Transverse colon (tissue), 4 donors: ENCODE results near the gene KRTAP3-3. TPM values are rescaled to one million over a fixed set of nuclear protein-coding genes. Genes with fewer than 3 reads are reported as not detected.
"Not testable (repeated sequence)": the region's sequence is repeated elsewhere in the genome, so short reads cannot be mapped to it uniquely, and the experiment has no call there.

Source experiments
- DNase-seq: peaks from one replicate; pipeline ENCODE4 v3.0.0-alpha.2; 2019
- H3K27ac ChIP-seq, 4 donors: fragments of 200-600 bp; sonication (generic); 2 replicates each; pipeline ENCODE4 v1.5.1; 2016 to 2018; ENCODE audit warnings: inconsistent platforms in 4 of 4
- H3K27me3 ChIP-seq: fragments of 200-600 bp; sonication (generic); 2 replicates; pipeline ENCODE4 v1.5.1; 2017; ENCODE audit warnings: inconsistent platforms
- H3K36me3 ChIP-seq, 4 donors: fragments of 200-600 bp; sonication (generic); 2 replicates each; pipeline ENCODE4 v1.5.1; 2017 to 2019; ENCODE audit warnings: inconsistent platforms in 4 of 4
- H3K4me1 ChIP-seq, 4 donors: fragments of 200-600 bp; sonication (generic); 2 replicates each; pipeline ENCODE4 v1.5.1; 2017 to 2020; ENCODE audit warnings: inconsistent platforms in 4 of 4
- H3K4me3 ChIP-seq, 4 donors: fragments of 200-600 bp; sonication (generic); 1 replicate in 1 of 4; 2 replicates in 3 of 4; pipeline versions ENCODE4 v1.5.1 to v1.6.1; 2017 to 2019; ENCODE audit warnings: inconsistent platforms in 4 of 4
- H3K9me3 ChIP-seq, 2 donors: fragments of 200-600 bp; sonication (generic); 2 replicates each; pipeline ENCODE4 v1.5.1; 2017 to 2019; ENCODE audit warnings: inconsistent platforms in 2 of 2
- EP300 ChIP-seq: sonication (generic); formaldehyde crosslinking; IDR thresholded peaks from one replicate; pipeline ENCODE4 v1.6.1; 2017; ENCODE audit warnings: antibody characterized with exemption, low read depth
- POLR2A ChIP-seq: fragments of 450-650 bp; IDR thresholded peaks from one replicate; pipeline ENCODE4 v1.6.1; 2016; ENCODE audit warnings: antibody characterized with exemption, mild to moderate bottlenecking, moderate library complexity
- POLR2AphosphoS5 ChIP-seq, 3 donors: sonication (generic); formaldehyde crosslinking; IDR thresholded peaks; one replicate each; pipeline ENCODE4 v1.6.1; 2016; ENCODE audit warnings: antibody characterized with exemption in 3 of 3
- WGBS, 2 donors: methylation state at CpG; one replicate each; pipeline ENCODE4 v1.1.5; 2018; ENCODE audit warnings: low coverage in 1 of 2; 5-methylcytosine and 5-hydroxymethylcytosine counted together
- in situ Hi-C, 4 donors: fragments of 200-750 bp; cut with MboI; loops; one replicate each; pipeline versions ENCODE4 v1.15.0 to v1.15.1; 2017; ENCODE audit warnings: low sequenced_read_pairs in 3 of 4, low pct_ligation_motif_present in 1 of 4, low pct_unique_long_range_greater_than_20kb in 1 of 4
- intact Hi-C: fragments of 100-400 bp; cut with DNase I; formaldehyde crosslinking; loops from one replicate; pipeline ENCODE4 v1.15.1; 2023; ENCODE audit warnings: low total_unique reads
- total RNA-seq, 4 donors: library from RNA; depleted of rRNA; stranded (reverse); fragments of >200 nt; gene quantifications; one replicate each; pipeline ENCODE4 v1.1.0, GENCODE V29; 2016
- TF ChIP-seq, protein P1 (sequence below), 5 experiments: fragments of 200-600 bp in 3 of 5; fragments of 450-650 bp in 2 of 5; sonication (generic) in 3 of 5; IDR thresholded peaks; 1 replicate in 2 of 5; 2 replicates in 3 of 5; pipeline ENCODE4 v1.5.1; 2016 to 2017; ENCODE audit warnings: antibody characterized with exemption in 5 of 5, inconsistent platforms in 3 of 5, mild to moderate bottlenecking in 2 of 5, moderate library complexity in 1 of 5

Gene KRTAP3-3
- total RNA-seq = not detected

DNA sequence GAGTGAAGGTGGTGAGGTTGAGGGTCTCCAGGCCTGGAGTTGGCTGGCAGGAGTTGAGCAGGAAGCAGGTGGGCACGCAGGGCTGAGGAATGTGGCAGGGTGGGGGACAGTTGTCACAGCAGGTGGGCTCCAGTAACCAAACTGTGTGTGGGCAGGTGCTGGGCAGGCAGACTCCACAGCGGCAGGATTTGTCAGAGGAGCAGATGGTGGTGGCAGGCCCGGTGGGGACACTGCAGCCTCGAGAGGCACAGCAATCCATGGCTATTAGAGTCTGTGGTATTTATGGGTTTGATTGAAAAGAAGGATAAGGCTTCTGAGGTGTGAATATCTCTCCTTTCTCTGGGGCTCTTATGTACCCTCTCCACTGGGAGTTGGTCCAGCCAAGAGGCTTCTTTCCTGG is at the start of gene KRTAP3-3:
Gene KRTAP3-3, minus strand, starts transcription at position 326 of the 400 bp plus-strand sequence. Its CDS starts 67 bp downstream, at position 259.
- Histone ChIP-seq H3K27me3 (peaks cover 3% of the 10 kb centered on the region), H3K4me1 (peaks cover 0 to 4% (median 0%) of the 10 kb centered on the region in 4 donors), H3K36me3 (no peaks in the 10 kb centered on the region), H3K4me3 (no peak within 1 kb of the TSS), H3K27ac (no peak within 1 kb of the TSS), H3K9me3 (no peaks in the 10 kb centered on the region)
- in situ Hi-C loops = no loop called here
- DNase-seq = no peak
- WGBS, 2 donors = 40 to 43% methylated on average over 1 to 4 of the region's 4 CpGs
- intact Hi-C loops = no loop called here
- no peak for TF ChIP-seq EP300

DNA sequence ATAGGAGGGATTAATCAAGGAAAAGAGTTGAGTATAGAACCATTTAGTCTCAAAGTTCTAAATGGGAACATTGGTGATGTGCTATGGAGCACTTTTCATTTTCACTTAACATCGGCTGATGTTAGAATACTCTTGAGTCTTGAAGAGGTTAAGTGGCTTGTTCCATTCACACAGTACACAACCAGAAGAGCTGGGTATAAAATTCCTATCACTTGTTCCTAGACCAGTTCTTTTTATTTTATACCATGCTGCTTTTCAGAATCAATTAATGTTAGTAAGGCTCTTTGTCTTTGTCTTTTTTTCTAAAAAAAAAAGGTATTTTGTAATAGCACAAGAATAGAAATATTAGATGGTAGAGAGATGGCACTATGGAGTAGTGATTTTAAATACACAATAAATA is 49.0 kb upstream of the KRTAP3-3 start:
- no peak for DNase-seq
- TF ChIP-seq POLR2AphosphoS5 (IDR thresholded peaks at IDR 0.05) = no peak
- TF ChIP-seq, protein P1, sequence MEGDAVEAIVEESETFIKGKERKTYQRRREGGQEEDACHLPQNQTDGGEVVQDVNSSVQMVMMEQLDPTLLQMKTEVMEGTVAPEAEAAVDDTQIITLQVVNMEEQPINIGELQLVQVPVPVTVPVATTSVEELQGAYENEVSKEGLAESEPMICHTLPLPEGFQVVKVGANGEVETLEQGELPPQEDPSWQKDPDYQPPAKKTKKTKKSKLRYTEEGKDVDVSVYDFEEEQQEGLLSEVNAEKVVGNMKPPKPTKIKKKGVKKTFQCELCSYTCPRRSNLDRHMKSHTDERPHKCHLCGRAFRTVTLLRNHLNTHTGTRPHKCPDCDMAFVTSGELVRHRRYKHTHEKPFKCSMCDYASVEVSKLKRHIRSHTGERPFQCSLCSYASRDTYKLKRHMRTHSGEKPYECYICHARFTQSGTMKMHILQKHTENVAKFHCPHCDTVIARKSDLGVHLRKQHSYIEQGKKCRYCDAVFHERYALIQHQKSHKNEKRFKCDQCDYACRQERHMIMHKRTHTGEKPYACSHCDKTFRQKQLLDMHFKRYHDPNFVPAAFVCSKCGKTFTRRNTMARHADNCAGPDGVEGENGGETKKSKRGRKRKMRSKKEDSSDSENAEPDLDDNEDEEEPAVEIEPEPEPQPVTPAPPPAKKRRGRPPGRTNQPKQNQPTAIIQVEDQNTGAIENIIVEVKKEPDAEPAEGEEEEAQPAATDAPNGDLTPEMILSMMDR (IDR thresholded peaks at IDR 0.05) = no peak
- TF ChIP-seq EP300 = no peak
- TF ChIP-seq POLR2A = no peak
- in situ Hi-C loops (no loop called here), intact Hi-C loops (no loop called here)
- Histone ChIP-seq H3K27me3 (peaks cover 18% of the 10 kb centered on the region), H3K9me3 (peaks cover 0 to 3% of the 10 kb centered on the region in 2 donors), H3K27ac (no peak overlapping the region), H3K36me3 (no peaks in the 10 kb centered on the region), H3K4me1 (no peaks in the 10 kb centered on the region), H3K4me3 (no peak overlapping the region)
- 75 to 100% methylated on average over 1 of the region's 1 CpG for WGBS, 2 donors

DNA sequence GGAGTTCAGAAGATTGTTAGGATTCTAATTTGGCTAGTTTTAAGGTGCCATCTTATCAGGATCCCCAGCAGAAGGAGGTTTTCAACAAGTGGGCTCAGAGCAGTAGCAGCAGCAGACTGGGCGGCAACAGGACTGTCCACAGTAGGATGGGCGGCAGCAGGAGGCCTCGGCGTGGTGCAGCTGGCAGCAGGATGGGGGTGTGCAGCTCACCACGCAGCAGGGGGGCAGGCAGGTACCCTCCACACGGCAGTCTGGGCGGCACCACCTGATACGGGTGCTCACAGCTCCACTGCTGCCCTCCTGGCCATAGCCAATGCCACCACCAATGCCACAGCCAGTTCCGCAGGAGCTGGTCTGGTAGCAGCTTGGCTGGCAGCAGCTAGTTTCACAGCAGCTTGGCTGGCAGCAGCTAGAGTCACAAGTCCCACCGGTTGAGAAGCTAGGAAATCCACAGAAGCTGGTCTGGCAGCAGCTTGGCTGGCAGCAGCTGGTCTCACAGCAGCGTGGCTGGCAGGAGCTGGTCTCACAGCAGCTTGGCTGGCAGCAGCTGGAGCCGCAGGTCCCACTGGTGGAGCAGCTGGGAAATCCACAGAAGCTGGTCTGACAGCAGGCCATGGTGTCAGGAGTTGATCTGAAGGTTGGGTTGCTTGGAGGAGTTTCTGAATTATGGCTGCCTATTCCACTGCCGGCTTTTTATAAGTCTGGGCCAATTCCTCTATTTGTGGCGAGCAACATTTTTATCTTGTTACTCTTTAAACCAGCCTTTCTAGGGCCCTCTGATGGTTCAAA is 47.0 kb upstream of the KRTAP3-3 start, which contains the start of gene KRTAP1-1:
Gene KRTAP1-1, minus strand, starts transcription at position 668 of the 789 bp plus-strand sequence. Its CDS starts 53 bp downstream, at position 615.
- DNase-seq, intact Hi-C loops, H3K36me3 ChIP-seq, H3K4me1 ChIP-seq, in situ Hi-C loops, H3K9me3 ChIP-seq, H3K27ac ChIP-seq, H3K4me3 ChIP-seq: not testable (repeated sequence)
- H3K27me3 ChIP-seq = peaks cover 11% of the 10 kb centered on the region
- 33 to 75% methylated on average over 1 to 14 of the region's 14 CpGs for WGBS, 2 donors

DNA sequence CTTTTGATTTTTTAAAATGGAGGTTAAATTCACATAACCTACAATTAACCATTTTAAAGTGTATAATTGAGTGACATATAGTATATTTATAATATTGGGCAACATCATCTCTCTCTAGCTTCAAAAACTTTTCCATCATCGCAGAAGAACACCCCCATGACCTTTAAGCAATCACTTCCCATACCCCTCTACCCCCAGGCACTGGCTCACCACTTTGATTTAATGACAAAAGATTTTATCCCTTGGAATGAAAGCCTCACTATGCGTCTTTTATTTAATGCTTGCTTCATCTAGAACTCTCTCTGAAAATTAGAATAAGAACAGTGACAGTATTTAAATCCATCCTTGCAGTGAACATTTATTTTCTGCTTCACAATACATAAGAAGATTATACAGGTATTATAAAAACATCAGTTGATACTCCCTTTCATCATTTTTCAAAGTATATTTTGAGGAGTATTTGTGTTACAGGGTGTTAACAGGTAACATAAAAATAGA is 43.9 kb upstream of the KRTAP3-3 start:
- H3K4me1 ChIP-seq = no peaks in the 10 kb centered on the region
- no peaks in the 10 kb centered on the region for H3K9me3 ChIP-seq
- no peak for TF ChIP-seq POLR2AphosphoS5 (IDR thresholded peaks at IDR 0.05)
- H3K27me3 ChIP-seq = peaks cover 6% of the 10 kb centered on the region
- H3K27ac ChIP-seq = no peak overlapping the region
- no peak for DNase-seq
- 83% methylated on average over 2 of the region's 2 CpGs for WGBS, 2 donors
- H3K4me3 ChIP-seq = no peak overlapping the region
- no peaks in the 10 kb centered on the region for H3K36me3 ChIP-seq
- in situ Hi-C loops = no loop called here
- intact Hi-C loops = no loop called here

DNA sequence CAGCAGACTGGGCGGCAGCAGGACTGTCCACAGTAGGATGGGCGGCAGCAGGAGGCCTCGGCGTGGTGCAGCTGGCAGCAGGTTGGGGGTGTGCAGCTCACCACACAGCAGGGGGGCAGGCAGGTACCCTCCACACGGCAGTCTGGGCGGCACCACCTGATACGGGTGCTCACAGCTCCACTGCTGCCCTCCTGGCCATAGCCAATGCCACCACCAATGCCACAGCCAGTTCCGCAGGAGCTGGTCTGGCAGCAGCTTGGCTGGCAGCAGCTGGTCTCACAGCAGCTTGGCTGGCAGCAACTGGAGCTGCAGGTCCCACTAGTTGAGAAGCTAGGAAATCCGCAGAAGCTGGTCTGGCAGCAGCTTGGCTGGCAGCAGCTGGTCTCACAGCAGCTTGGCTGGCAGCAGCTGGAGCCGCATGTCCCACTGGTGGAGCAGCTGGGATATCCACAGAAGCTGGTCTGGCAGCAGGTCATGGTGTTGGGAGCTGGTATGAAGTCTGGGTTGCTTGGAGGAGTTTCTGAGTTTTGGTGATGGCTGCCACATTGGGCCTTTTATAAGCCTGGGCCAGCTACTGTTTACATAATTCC is 40.5 kb upstream of the KRTAP3-3 start, which contains the start of gene KRTAP1-3:
Gene KRTAP1-3, minus strand, starts transcription at position 529 of the 590 bp plus-strand sequence. Its CDS starts 53 bp downstream, at position 476.
- H3K9me3 ChIP-seq, H3K4me3 ChIP-seq, H3K27ac ChIP-seq, H3K4me1 ChIP-seq, DNase-seq, H3K27me3 ChIP-seq, H3K36me3 ChIP-seq, in situ Hi-C loops, intact Hi-C loops: not testable (repeated sequence)
- WGBS, 2 donors = 94% methylated on average over 8 of the region's 10 CpGs; no CpG with 5 or more reads in 1 of the 2 donors

DNA sequence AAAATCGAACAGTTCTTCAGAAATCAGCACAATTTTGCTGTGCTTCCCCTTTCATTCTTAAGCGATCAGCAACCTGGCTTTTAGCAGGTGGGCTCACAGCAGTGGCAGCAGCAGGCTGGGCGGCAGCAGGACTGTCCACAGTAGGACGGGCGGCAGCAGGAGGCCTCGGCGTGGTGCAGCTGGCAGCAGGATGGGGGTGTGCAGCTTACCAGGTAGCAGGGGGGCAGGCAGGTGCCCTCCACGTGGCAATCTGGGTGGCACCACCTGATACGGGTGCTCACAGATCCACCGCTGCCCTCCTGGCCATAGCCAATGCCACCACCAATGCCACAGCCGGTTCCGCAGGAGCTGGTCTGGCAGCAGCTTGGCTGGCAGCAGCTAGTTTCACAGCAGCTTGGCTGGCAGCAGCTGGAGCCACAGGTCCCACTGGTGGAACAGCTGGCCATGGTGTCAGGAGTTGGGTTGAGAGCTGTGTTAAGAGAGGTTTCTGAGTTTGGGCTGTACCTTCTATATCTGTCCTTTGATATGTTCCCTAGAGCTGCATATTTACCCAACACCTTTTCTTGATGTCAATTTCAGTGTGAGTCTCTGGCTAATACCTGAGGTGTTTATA is 35.8 kb upstream of the KRTAP3-3 start, which contains the start of gene KRTAP1-4:
Gene KRTAP1-4, minus strand, starts transcription at position 563 of the 613 bp plus-strand sequence. Its CDS starts 117 bp downstream, at position 446.
- Histone ChIP-seq H3K4me1 (no peaks in the 10 kb centered on the region), H3K4me3 (no peak within 1 kb of the TSS), H3K9me3 (no peaks in the 10 kb centered on the region), H3K27me3 (peaks cover 3% of the 10 kb centered on the region), H3K36me3 (no peaks in the 10 kb centered on the region), H3K27ac (no peak within 1 kb of the TSS)
- intact Hi-C loops (no loop called here), in situ Hi-C loops (no loop called here)
- WGBS, 2 donors = 77 to 100% methylated on average over 1 to 7 of the region's 12 CpGs
- no peak for TF ChIP-seq POLR2A
- no peak for DNase-seq
